ENCODE data around the gene LENG8. TPM values are rescaled to one million over a fixed set of nuclear protein-coding genes. Genes with fewer than 3 reads are reported as not detected.
"Not testable (repeated sequence)": the region's sequence is repeated elsewhere in the genome, so short reads cannot be mapped to it uniquely, and the experiment has no call there.

The LENG8 gene
- total RNA-seq, 1 experiment from 2014 or later: 25.6 TPM

DNA sequence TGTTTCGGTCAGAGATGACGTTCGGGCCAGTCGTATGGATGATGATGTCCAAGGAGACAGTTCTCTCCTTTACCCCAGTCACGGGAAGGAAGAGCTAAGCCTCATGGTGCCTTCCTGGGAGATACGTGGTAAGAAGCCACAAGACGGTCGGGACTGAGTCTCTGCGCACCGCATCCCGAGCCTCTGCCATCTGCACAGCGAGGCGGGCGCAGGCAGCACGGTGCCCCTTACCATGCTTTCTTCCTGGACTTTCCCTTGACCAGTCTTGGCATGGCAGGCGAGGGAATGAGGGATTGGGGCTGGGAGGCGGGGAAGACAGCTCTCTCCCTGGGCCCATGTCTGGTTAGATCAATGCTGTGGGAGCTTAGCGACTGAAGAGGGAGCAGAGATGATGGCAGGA is 43.6 kb downstream of the LENG8 start:
- Histone ChIP-seq H3K4me3 (no peak overlapping the region), H3K36me3 (no peaks in the 10 kb centered on the region), H3K27ac (no peak overlapping the region), H3K27me3 (no peaks in the 10 kb centered on the region), H3K4me1 (no peaks in the 10 kb centered on the region), H3K9me3 (replicated peaks) (no peaks in the 10 kb centered on the region)
- DNase-seq: no peak

DNA sequence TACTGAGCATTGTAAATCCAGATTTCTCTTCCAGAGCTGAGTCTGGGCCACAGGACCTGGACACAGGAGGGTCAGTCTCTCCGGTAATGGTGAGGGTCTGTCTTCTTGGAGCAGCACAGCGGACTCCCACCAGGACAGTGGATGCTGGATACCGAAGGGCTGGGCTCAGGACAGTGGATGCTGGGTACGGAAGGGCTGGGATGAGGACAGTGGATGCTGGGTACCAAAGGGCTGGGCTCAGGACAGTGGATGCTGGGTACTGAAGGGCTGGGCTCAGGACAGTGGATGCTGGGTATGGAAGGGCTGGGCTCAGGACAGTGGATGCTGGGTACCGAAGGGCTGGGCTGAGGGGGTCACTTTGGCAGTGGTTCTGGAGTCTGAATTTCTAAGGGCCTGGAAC is 44.1 kb downstream of the LENG8 start:
- H3K36me3 ChIP-seq: not testable (repeated sequence)

DNA sequence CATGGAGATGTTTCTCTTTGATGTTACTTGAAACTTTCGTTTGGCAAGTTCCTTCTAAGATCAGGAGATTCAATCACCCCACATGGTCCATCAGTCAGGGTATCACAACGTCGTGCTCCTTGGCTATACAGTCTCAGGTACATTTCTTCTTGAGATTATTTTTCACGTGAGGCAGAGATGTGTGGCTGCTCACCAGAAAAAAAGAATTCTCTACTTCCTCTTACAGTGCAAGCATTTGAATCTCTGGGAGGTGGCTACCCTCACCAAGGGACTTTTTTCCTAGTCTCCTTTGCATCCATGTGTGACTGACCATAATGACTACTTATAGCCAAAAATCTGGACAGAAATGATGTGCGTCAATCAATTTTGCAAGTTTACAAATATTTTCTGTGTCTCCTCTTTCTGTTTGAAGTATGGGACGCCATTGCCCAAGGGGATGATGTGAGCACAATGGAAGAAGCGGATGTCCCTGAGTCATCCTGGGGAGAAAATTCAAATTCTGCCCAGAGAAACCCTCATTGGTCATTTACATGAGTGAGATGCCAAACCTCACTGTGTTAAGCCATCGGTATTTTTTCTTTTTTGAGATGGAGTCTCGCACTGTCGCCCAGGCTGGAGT is 45.1 kb downstream of the LENG8 start:
- Histone ChIP-seq H3K27ac (no peak overlapping the region), H3K4me3 (no peak overlapping the region), H3K27me3 (no peaks in the 10 kb centered on the region), H3K9me3 (replicated peaks) (no peaks in the 10 kb centered on the region), H3K4me1 (no peaks in the 10 kb centered on the region), H3K36me3 (no peaks in the 10 kb centered on the region)
- no peak for DNase-seq

More for the DNA sequence above, 44.1 kb downstream of the LENG8 start:
- not testable (repeated sequence) for H3K27ac ChIP-seq; H3K27me3 ChIP-seq; DNase-seq; H3K4me3 ChIP-seq; H3K4me1 ChIP-seq; H3K9me3 ChIP-seq (replicated peaks)

DNA sequence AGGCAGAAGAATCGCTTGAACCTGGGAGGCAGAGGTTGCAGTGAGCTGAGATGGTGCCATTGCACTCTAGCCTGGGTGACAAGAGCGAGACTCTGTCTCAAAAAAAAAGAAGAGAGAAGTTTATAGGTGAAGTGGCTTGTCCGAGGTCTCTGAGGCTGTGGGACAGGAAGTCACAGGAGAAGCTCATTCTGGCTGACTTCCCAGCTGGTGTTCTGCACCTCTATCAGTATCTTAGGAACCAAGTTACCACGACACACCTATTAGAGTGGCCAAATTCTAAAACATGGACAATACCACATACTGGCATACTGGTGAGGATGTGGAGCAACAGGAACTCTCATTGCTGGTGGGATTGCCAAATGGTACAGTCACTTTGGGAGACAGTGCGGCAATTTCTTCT is 46.3 kb downstream of the LENG8 start:
- not testable (repeated sequence) for H3K4me3 ChIP-seq; H3K36me3 ChIP-seq; H3K4me1 ChIP-seq; H3K27me3 ChIP-seq; DNase-seq; H3K9me3 ChIP-seq (replicated peaks); H3K27ac ChIP-seq

DNA sequence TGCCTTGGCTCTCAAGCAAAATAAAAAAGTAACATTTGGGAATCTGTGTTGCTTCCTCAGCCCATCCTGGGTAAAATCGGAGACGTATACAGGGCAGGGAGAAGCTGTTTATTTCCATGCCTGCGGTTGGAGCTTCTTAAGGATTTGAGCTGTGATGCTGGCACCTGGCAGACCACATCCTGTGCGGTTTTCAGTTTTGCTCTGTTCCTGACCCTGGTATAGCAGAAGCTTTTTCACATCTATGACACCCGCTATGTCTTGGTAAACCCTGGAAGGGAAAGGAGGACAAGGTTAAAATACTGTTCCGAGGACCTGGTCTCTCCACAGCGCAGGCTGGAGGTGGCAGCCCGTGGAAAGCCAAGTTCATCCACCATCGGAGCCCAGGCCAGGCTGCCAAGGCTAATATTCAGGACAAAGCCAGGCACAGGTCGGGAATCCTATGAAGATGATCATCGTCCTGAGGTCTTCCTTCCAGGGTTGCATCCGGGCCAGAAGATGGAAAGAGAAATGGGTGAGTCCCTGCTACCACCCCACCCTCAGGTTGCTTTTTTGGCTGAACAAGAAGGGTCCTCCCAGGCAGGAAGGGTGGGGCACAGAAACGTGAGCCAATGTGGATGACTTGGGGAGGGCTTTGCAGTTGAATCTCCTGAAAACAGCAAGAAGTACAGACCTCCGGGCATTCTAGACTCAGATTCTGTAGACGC is 48.9 kb downstream of the LENG8 start:
- not testable (repeated sequence) for DNase-seq; H3K4me3 ChIP-seq; H3K9me3 ChIP-seq (replicated peaks); H3K27me3 ChIP-seq; H3K36me3 ChIP-seq; H3K27ac ChIP-seq; H3K4me1 ChIP-seq

DNA sequence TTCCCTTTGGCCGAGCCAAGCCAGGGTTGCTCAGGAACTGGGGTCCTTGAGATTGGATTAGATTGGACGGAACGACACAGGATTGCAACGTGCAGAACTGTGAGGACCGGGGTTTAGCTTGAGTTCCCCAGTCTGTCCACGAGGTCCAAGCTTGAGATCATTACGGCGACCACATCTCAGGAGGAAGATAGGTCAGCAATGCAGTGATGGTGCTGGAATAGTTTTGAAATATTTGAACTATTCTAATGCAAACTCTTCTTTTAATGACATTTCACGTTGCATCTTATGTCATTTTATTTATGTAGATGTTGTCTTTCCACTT is 49.4 kb downstream of the LENG8 start:
- H3K4me1 ChIP-seq; H3K27me3 ChIP-seq; H3K9me3 ChIP-seq (replicated peaks); H3K36me3 ChIP-seq; H3K27ac ChIP-seq; H3K4me3 ChIP-seq; DNase-seq: not testable (repeated sequence)

DNA sequence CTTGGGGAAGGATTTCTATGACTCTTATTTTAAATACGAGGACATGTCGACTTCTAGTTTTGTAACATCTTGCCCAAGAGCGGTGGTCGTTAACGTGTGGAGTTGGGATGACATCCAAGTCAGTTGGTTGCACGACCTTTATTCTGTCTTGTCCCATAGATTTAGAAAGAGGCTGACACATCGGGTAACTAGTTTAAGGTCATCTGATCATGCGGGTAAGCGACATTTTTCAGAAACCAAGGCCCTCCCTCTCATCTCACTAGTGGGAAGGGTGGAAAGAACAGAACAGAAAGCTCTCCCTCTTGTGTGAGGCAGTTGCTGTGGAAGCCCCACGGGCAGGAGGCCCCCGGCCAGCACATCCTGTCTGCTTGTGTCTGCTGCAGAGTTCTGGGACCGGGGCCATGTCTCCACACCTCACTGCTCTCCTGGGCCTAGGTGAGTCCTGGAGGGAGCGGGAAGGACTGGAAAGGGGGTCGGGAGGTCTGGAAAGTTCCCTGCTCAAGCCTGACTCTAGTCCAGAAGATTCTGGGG is 53.6 kb downstream of the LENG8 start, which contains the start of gene LAIR2:
LAIR2 (plus strand) TSS at position 314 of the 531 bp plus-strand sequence; CDS start at position 402, 88 bp downstream.
- Histone ChIP-seq H3K4me1 (no peaks in the 10 kb centered on the region), H3K4me3 (no peak within 1 kb of the TSS), H3K27me3 (no peaks in the 10 kb centered on the region), H3K9me3 (replicated peaks) (no peaks in the 10 kb centered on the region), H3K27ac (no peak within 1 kb of the TSS), H3K36me3 (no peaks in the 10 kb centered on the region)
- DNase-seq: no peak

DNA sequence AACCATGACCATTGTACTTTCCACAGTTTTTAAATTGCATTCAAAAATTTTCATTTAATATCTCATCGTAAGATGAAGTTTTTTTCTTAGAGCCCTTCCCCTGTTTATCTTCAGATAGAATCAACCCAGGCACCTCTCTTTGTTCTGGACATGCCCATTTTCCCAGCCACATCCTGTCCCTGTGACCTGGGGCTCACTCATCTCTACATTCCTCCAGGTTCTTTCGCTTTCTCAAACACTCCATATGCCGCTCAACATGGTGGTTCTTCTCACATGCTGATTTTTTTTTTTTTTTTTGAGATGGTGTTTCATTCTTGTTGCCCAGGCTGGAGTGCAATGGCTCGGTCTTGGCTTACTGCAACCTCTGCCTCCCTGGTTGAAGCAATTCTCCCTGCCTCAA is 56.5 kb downstream of the LENG8 start:
- H3K27ac ChIP-seq; H3K4me3 ChIP-seq; H3K36me3 ChIP-seq; H3K9me3 ChIP-seq (replicated peaks); H3K4me1 ChIP-seq; H3K27me3 ChIP-seq; DNase-seq: not testable (repeated sequence)

DNA sequence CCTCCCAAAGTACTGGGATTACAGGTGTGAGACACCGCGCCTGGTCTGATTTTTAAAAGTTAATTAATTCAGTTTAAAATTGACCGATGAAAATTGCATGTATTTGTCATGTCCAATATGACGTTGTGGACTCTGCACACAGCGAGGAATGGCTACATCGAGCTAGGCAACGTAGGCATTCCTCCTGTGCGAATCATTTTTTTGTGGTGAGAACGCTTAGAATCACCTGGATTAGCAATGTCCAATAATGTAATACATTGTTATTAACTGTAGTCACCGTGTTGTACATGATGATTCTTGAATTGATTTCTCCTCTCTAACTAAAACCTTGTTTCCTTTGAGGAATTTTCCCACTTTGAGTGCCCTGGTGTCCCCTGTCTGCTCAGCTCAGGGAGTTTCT is 57.1 kb downstream of the LENG8 start:
- Histone ChIP-seq H3K27ac (no peak overlapping the region), H3K27me3 (no peaks in the 10 kb centered on the region), H3K36me3 (no peaks in the 10 kb centered on the region), H3K4me3 (no peak overlapping the region), H3K4me1 (no peaks in the 10 kb centered on the region), H3K9me3 (replicated peaks) (no peaks in the 10 kb centered on the region)
- no peak for DNase-seq

DNA sequence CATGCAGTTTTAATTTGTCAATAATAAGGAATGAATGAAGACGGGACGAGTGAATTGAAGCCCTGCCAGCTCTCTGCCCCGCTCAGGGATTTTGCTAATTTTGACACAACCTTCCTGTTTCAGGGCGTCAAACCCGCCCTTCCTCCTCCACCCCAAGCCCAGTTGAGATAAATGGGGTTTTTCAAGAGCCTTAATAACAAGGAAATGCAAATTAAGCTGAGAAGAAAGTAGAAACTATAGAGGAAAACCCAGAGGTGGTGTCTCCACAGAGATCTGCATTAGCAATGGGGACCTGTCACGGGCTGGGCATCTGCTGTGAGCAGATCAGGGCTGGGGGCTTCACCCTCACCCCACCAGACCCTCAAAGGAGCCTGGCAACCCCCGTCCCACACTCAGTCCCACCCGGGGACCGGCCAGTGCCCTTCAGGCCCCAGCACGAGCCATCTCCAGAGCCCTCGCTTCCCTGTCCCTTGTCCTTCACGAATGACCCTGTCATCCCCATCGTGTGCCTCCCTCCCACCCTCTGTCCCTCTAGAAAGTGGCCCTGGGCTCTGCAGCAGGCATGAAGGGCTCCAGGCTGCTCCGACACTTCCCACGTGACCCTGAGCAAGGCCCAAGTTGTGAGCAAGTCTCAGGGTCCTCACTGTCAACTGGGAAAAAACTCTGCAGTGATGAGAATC is 58.2 kb downstream of the LENG8 start:
- not testable (repeated sequence) for H3K4me3 ChIP-seq; H3K4me1 ChIP-seq; H3K36me3 ChIP-seq; H3K27me3 ChIP-seq; DNase-seq; H3K9me3 ChIP-seq (replicated peaks); H3K27ac ChIP-seq

DNA sequence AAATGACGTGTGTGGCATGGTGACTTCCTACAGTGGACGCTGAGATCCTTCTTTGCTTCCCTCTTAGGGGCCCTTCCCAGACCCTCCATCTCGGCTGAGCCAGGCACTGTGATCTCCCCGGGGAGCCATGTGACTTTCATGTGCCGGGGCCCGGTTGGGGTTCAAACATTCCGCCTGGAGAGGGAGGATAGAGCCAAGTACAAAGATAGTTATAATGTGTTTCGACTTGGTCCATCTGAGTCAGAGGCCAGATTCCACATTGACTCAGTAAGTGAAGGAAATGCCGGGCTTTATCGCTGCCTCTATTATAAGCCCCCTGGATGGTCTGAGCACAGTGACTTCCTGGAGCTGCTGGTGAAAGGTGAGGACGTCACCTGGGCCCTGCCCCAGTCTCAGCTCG is 58.8 kb downstream of the LENG8 start:
- Histone ChIP-seq H3K36me3 (no peaks in the 10 kb centered on the region), H3K4me3 (no peak overlapping the region), H3K9me3 (replicated peaks) (no peaks in the 10 kb centered on the region), H3K4me1 (no peaks in the 10 kb centered on the region), H3K27ac (no peak overlapping the region), H3K27me3 (no peaks in the 10 kb centered on the region)
- no peak for DNase-seq

DNA sequence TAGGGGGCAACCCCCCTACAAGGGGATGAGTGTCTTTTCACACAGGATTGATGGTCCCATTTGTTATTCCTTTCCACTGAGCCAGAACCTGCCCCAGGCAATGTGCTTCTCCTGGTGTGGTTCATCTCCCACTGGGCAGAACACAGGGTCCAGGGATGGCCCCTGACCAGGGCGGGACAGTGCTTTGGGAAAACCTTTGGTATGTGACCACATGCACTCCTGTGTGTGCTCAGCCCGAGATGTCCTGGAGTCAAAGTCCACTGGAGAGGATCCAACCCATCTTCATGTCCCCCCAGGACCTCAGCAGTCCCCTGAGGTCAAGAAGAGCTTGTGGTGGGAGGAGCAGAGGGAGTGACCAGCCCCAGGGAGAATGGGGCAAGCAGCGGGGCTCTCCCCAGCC is 59.5 kb downstream of the LENG8 start:
- not testable (repeated sequence) for H3K4me3 ChIP-seq; H3K9me3 ChIP-seq (replicated peaks)

DNA sequence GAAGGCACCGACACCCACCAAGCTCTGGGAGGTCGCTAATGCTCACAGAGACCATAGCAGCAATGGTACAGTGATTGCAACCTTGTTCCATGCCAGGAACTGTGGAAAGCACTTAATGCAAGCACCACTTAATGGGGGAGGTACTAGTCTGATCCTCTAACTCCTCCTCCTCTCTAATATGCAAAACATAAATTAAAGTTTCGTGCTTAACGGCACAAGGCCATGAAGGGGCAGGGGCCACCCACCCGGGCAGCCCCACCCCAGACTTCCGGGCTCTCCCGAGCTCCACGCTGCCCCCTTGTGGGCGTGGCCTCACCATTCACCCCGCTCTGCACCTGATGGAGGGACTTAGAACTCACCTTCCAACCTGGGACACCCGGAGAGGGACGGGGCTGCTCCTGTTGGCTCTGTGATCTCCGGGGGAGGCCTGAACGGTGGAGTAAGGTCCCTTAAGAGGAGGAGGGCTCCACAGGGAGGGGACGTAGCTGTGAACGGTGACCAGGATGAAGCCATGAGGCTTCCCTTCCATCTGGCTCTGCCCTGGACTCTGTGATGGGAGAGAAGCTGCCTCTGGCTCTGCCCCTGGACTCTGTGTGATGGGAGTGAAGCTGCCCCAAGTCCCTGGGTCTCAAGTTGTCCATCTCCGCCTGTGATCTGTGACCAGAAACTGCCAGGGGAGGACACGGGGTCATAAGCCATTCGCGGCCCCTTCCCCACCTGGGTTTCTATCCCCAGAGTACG is 60.4 kb downstream of the LENG8 start:
- not testable (repeated sequence) for H3K4me3 ChIP-seq; H3K36me3 ChIP-seq; DNase-seq; H3K27me3 ChIP-seq; H3K4me1 ChIP-seq; H3K27ac ChIP-seq; H3K9me3 ChIP-seq (replicated peaks)

More for the DNA sequence above, 59.5 kb downstream of the LENG8 start:
- H3K27ac ChIP-seq, DNase-seq, H3K4me1 ChIP-seq, H3K27me3 ChIP-seq, H3K36me3 ChIP-seq: not testable (repeated sequence)
